Fibroblast of lung (primary cell): ENCODE measurements around the gene POMC.
"Not testable (repeated sequence)": the region's sequence is repeated elsewhere in the genome, so short reads cannot be mapped to it uniquely, and the experiment has no call there.

Experiments
- CTCF ChIP-seq, 2 donors: IDR thresholded peaks in 1 of 2; conservative IDR thresholded peaks in 1 of 2; 1 replicate in 1 of 2; 2 replicates in 1 of 2; pipeline ENCODE4 v1.5.1; 2011 to 2012; ENCODE audit warnings: low read length in 2 of 2, control low read depth in 1 of 2, inconsistent platforms in 1 of 2, low read depth in 1 of 2, mild to moderate bottlenecking in 1 of 2
- EZH2 ChIP-seq: IDR thresholded peaks from 2 replicates; pipeline ENCODE4 v1.5.1; 2012; ENCODE audit warnings: low read length, control low read depth, mild to moderate bottlenecking; ENCODE audit errors: missing control alignments

GRCh38 chr2:25162061-25162460, 6.3 kb downstream of the POMC start:
- TF ChIP-seq CTCF (conservative IDR thresholded peaks at IDR 0.05 in 1 of 2, IDR thresholded peaks at IDR 0.05 in 1 of 2; ENCODE audit: low read depth in 1 of 2, low read length in 2 of 2); EZH2: not testable (repeated sequence)
